GM13976 (cell line): Measurements from ENCODE around the gene INF2.

ENCODE experiments used
- DNase-seq: peaks from one replicate; pipeline ENCODE4 v3.0.0; 2012; ENCODE audit warnings: low spot score
- CTCF ChIP-seq: IDR thresholded peaks from 2 replicates; pipeline ENCODE4 v1.5.1; 2012; ENCODE audit warnings: borderline replicate concordance, mild to moderate bottlenecking; ENCODE audit not compliant: insufficient read depth; ENCODE audit errors: extremely low read depth, missing control alignments, control extremely low read depth
- in situ Hi-C: fragments of 300-500 bp; cut with MboI; formaldehyde crosslinking; loops from one replicate; pipeline ENCODE4 v1.12.0; 2022; ENCODE audit warnings: low sequenced_read_pairs, mixed read lengths, inconsistent platforms; ENCODE audit not compliant: unreplicated experiment

INF2 gene

GRCh38 chr14:104688505-104689108, 811 bp upstream of the INF2 start:
- in situ Hi-C loops: no loop called here
- DNase-seq: no peak
- TF ChIP-seq CTCF: no peak

- in situ Hi-C loops: no loop called here
Observed at GRCh38 chr14:104689881-104690711, 678 bp downstream of the INF2 start.

GRCh38 chr14:104690861-104691455, 1.5 kb downstream of the INF2 start:
- no peak for DNase-seq
- no peak for TF ChIP-seq CTCF
- in situ Hi-C loops: no loop called here

More at GRCh38 chr14:104689881-104690711, 678 bp downstream of the INF2 start:
- DNase-seq: no peak
- no peak for TF ChIP-seq CTCF

- TF ChIP-seq CTCF: no peak
- in situ Hi-C loops: no loop called here
- no peak for DNase-seq
Observed at GRCh38 chr14:104691546-104692260, 2.3 kb downstream of the INF2 start.

GRCh38 chr14:104692261-104692938, 3.0 kb downstream of the INF2 start:
- no peak for TF ChIP-seq CTCF
- DNase-seq: no peak
- in situ Hi-C loops: no loop called here

- in situ Hi-C loops: no loop called here
- no peak for DNase-seq
- no peak for TF ChIP-seq CTCF
Observed at GRCh38 chr14:104692939-104693315, 3.5 kb downstream of the INF2 start.
